ENCODE data around the gene DNM3.
"Not testable (repeated sequence)": the region's sequence is repeated elsewhere in the genome, so short reads cannot be mapped to it uniquely, and the experiment has no call there.

Gene DNM3

GRCh38 chr1:172298141-172298540 is 456.8 kb downstream of the DNM3 start:
- DNase-seq, result no peak

GRCh38 chr1:172298911-172299310 is 457.6 kb downstream of the DNM3 start:
- DNase-seq, result no peak

GRCh38 chr1:172299515-172299914 is 458.2 kb downstream of the DNM3 start:
- DNase-seq, result no peak

- not testable (repeated sequence) for DNase-seq
Measured at GRCh38 chr1:172307508-172307907, 466.2 kb downstream of the DNM3 start.

DNA sequence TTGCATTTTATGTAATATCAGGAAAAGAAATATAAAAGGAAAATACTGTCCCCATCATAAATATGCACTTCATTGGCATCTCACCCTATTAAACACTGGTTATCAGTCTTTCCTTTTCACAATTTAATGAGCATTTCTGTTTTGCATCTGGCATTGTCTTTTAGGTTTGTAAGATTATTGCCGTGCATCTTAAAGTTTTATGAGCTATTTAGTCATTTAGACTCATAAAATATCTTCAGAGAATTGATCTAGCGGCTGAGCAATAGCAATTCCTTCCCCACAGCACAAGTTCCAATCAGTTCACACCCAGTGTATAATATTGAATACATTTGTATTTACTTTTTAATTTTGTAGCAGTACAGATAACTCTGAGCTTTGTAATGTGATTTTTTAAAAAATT is 466.8 kb downstream of the DNM3 start:
- DNase-seq, result no peak

DNA sequence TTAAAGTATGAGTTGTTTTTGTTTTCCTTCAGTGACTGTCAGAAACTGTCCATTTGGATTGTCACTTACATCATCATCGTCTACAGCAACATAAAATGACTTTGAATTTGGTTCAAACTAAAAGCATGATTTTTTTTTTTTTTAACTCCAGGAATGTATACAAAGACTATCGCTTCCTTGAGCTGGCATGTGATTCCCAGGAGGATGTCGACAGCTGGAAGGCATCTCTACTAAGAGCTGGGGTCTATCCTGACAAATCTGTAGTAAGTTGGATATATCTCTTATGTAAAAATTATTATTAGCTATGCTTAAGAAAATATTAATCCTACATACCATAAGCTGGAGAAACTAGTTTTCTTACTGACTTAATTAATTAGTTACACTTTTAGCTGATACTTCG is 467.3 kb downstream of the DNM3 start:
- no peak for DNase-seq

- no peak for DNase-seq
Measured at GRCh38 chr1:172320733-172321132, 479.4 kb downstream of the DNM3 start.

DNA sequence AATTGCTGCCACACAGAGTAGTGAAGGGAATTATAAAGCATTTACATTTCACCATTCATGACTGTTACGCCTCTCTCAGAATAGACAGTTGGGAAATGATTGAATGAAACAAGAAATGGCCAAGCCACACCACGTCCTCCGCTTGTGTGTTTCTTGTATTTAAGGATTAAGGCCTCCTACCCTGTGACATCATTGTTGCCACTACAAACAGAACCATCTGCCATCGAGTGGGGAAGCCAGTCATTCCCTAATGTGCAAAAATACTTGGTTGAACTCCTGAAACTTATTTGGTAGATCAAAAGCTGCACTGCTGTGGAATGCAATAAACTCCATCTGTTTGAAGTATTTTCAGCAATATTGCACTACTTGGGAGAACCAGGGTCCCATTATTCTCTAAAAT is 480.2 kb downstream of the DNM3 start:
- DNase-seq, result peak; percentile 69

- no peak for DNase-seq
Measured at GRCh38 chr1:172322219-172323061, 481.1 kb downstream of the DNM3 start.

- no peak for DNase-seq
Measured at GRCh38 chr1:172323686-172324085, 482.4 kb downstream of the DNM3 start.

- DNase-seq, result no peak
Measured at GRCh38 chr1:172324086-172324485, 482.8 kb downstream of the DNM3 start.

- no peak for DNase-seq
Measured at GRCh38 chr1:172324761-172325160, 483.5 kb downstream of the DNM3 start.

DNA sequence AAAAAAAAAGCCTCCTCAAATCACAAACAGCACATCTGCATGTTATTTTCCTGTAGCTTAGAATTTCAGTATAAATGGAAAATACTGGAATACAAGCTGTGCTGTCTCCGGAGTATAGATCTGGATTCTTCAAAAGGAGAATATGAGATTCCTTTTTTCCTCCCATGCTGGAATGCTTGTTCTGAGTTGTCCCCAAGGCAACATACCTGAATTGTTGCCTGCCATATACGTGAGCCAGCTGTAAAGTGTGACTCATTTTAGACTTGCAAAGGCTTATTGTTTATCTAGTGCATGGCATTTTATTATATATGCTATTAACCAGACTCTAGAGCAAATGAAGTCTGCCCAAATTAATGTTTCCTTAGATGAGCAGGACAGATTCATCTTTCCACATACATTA is 484.2 kb downstream of the DNM3 start:
- DNase-seq, result no peak

GRCh38 chr1:172326136-172326535 is 484.8 kb downstream of the DNM3 start:
- no peak for DNase-seq

DNA sequence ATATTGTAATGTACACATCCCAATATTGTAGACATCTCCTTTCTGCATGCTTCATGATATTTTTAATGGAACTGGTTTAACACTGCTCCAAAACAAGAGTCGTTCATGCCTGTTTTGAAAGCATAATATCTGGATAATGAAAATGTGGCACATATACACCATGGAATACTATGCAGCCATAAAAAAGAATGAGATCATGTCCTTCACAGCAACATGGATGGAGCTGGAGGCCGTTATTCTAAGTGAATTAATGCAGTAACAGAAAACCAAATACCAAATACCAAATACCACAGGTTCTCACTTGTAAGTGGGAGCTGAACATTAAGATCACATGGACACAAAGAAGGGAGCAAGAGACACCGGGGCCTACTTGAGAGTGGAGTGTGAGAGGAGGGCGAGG is 487.0 kb downstream of the DNM3 start:
- no peak for DNase-seq

- DNase-seq, result no peak
Measured at GRCh38 chr1:172332230-172332629, 490.9 kb downstream of the DNM3 start.

- DNase-seq, result no peak
Measured at GRCh38 chr1:172335377-172335776, 494.1 kb downstream of the DNM3 start.

DNA sequence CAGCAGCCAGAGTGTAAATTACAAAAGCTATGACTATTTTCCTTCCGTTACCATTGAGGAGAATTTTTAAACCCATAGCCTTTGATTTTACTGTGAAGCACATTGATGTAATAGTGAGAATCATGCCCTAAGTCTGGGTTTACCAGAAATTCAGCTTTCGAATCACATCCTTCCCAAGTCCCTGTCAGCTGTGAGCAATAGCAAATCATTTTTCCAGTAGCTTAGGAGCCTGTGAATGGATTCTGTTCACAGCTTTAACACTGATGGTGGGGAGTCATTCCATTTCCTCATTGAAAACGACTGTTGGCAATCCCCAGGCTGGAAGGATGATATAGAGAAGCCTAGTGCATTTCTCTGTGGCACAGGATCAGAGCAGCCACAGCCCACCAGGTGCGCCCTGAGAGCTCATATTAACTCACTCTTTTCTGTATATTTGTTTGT is 497.0 kb downstream of the DNM3 start:
- no peak for DNase-seq

GRCh38 chr1:172339842-172340241 is 498.5 kb downstream of the DNM3 start:
- no peak for DNase-seq

GRCh38 chr1:172340520-172340919 is 499.2 kb downstream of the DNM3 start:
- DNase-seq, result peak; percentile 61

- DNase-seq, result no peak
Measured at GRCh38 chr1:172341697-172342096, 500.4 kb downstream of the DNM3 start.

- DNase-seq, result peak; percentile 71
Measured at GRCh38 chr1:172342584-172343239, 501.4 kb downstream of the DNM3 start.

DNA sequence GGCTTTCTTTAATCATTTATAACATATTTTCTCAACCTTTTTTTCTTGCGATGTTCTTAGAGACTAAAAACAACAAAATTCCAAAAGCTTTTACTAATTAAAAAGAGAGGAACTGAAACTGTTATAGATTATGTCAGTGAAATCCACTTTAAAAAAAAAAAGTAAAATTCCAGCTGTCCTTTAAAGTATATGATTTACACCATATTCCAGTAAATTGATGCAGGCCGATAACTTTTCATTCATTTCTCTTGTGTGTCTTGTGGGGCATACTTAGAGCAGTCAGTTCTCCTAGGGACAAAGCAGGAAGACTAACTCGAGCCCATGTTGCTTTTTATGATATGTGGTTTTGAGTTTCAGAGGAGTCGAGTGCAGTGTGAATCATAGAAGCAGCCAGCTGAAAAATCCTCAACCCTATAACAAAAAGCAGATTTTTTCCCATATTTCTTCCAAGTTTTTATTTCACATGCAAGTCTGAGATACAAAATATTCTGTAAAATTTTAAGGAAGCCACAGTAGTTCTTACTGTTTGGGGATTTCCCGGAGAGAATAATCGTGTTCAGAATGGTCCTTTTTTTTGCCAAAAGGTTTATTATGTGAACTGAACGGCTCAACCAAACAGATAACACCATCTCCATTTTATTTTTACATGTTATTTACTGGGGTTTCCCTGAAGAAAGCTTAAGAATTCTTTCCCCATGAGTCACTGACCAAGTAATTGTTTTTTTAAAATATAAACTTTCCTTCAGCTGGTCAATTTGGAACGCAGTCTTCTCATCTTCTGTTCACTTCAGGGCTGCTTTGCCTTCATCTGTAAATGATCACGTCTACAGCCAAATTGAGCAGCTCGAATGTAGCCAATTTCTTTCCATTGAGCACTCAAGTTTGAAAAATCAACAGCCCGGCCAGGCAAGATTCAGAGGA is 502.2 kb downstream of the DNM3 start:
- peak; percentile 51 for DNase-seq
